ENCODE results near the gene CROCC2. TPM values are rescaled to one million over a fixed set of nuclear protein-coding genes. Genes with fewer than 3 reads are reported as not detected.

The CROCC2 gene
- total RNA-seq, 1 donor from 2014 or later = not detected

DNA sequence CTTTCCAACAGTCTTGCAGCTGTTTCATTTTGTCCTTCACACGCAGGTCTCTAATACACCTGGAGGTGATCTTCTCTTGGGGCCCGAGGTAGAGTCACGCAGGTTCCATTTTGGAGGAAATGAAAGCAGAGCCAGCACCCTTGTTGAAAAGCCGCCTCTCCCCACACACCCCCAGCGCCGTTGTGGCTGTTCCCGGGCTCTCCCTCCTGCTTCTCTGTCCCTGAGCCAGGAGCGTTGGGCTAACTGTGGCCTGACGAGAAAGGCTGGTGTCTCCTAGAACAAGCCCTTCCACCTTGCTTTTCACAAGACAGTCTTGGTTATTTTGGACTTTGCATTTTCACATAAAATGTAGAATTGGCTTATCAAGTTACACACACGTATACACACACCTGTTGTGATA is 108.6 kb downstream of the CROCC2 start:
- H3K4me3 Mint-ChIP-seq = no peak overlapping the region
- no peak overlapping the region for H3K27ac Mint-ChIP-seq (ENCODE audit: unreplicated experiment)
- TF ChIP-seq, protein P1, sequence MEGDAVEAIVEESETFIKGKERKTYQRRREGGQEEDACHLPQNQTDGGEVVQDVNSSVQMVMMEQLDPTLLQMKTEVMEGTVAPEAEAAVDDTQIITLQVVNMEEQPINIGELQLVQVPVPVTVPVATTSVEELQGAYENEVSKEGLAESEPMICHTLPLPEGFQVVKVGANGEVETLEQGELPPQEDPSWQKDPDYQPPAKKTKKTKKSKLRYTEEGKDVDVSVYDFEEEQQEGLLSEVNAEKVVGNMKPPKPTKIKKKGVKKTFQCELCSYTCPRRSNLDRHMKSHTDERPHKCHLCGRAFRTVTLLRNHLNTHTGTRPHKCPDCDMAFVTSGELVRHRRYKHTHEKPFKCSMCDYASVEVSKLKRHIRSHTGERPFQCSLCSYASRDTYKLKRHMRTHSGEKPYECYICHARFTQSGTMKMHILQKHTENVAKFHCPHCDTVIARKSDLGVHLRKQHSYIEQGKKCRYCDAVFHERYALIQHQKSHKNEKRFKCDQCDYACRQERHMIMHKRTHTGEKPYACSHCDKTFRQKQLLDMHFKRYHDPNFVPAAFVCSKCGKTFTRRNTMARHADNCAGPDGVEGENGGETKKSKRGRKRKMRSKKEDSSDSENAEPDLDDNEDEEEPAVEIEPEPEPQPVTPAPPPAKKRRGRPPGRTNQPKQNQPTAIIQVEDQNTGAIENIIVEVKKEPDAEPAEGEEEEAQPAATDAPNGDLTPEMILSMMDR (conservative IDR thresholded peaks at IDR 0.05) = no peak
- H3K27me3 Mint-ChIP-seq (ENCODE audit: low read depth) = no peaks in the 10 kb centered on the region
- H3K9me3 Mint-ChIP-seq = no peaks in the 10 kb centered on the region
- H3K4me1 Mint-ChIP-seq = peaks cover 6% of the 10 kb centered on the region
- H3K36me3 Mint-ChIP-seq (ENCODE audit: low read depth) = no peaks in the 10 kb centered on the region
- no peak for DNase-seq (ENCODE audit: low read depth, low spot score)

DNA sequence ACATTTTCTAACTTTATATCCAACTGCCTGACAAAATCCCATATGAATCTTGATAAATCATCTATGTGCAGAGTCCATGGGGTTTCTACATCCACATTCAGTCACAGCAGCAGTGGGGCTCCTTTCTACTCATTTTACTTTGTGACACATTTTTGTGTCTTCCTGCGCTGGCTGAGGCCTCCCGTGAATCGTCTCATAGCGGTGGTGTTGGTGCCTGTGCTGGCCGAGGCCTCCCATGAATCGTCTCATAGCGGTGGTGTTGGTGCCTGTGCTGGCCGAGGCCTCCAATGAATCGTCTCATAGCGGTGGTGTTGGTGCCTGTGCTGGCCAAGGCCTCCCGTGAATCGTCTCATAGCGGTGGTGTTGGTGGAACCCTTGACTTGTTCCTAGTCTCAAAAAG is 109.3 kb downstream of the CROCC2 start:
- DNase-seq (ENCODE audit: low read depth, low spot score) = no peak
- Mint-ChIP-seq H3K36me3 (ENCODE audit: low read depth) (no peaks in the 10 kb centered on the region), H3K9me3 (no peaks in the 10 kb centered on the region), H3K4me3 (no peak overlapping the region), H3K4me1 (no peaks in the 10 kb centered on the region), H3K27ac (ENCODE audit: unreplicated experiment) (no peak overlapping the region), H3K27me3 (ENCODE audit: low read depth) (no peaks in the 10 kb centered on the region)
- TF ChIP-seq, protein P1 (conservative IDR thresholded peaks at IDR 0.05) = no peak

DNA sequence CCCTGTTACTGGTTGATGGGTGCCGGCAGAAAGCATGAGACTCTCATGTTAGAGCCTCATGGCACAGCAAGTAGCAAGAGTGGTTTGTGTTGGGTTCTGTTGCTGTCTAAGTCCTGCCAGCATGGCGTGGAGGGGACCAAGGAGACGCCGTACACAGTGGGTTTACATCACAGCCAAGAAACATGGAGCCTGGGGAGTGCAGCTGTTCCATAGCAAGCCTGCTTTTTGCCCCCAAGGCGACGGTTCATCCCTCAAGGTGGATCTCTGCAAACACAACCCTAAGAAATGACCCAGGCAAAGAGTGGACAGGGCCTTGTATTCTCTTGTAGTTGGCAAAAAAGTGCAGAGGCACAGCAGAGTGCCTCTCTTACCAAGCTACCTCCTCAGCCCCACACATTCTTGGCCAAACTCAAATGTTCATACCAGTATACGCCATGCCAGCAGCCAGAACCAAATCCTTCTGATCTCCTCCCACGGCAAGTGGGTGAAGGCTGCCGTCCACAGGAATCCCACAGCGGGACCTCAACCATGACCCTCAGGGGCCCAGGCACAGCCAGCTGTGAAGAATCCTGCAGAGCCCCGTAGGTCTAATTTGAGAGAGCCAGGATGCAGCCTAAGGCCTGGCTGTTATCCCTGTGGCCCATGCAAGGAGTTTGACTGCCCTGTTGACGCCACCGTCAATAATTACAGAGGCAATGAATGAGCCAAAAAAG is 111.2 kb downstream of the CROCC2 start:
- Mint-ChIP-seq H3K4me3 (no peak overlapping the region), H3K9me3 (peaks cover 7% of the 10 kb centered on the region), H3K4me1 (no peaks in the 10 kb centered on the region), H3K36me3 (ENCODE audit: low read depth) (no peaks in the 10 kb centered on the region), H3K27me3 (ENCODE audit: low read depth) (peaks cover 1% of the 10 kb centered on the region), H3K27ac (ENCODE audit: unreplicated experiment) (no peak overlapping the region)
- DNase-seq (ENCODE audit: low read depth, low spot score) = no peak
- TF ChIP-seq, protein P1 (conservative IDR thresholded peaks at IDR 0.05) = no peak

DNA sequence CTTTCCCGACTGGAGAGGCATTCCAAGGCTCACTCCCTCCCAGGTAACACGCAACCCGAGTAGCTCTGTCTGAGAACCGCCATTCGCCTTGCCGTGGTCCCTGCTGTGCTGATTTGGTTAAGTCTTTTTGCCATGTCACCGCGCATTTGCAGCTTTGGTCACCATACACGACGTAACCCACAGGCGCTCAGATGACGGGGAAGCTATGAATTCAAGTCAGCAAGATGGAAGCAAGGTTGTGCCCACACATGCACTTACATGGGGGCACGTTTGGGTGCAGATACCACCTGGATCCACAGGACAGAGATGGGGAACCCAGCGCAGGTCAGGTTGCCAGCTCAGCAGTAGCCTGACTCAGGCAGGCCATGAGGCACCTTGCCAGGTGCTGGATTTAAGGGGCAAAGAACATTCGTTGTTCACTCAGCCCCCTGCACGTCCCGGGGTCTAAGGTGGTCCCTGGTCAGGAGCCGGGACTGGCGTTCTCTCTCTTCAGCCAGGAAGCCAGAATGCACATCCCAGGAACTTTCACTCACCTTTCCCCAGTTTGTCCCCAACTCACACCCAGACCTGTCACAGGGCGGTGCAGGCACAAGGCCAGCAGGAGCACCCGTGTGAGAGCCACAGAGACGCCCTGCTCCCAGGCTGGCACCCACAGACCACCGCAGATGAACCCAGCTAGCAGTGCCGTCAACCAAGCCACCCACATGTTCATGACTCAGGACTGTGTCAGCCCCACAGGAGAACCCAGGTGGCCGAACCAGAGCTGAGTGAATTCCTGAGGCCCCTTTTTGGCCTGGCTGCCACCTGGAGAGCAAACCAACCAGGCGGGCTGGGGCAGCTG is 112.1 kb downstream of the CROCC2 start:
- H3K27me3 Mint-ChIP-seq (ENCODE audit: low read depth) = peaks cover 2% of the 10 kb centered on the region
- no peak overlapping the region for H3K4me3 Mint-ChIP-seq
- H3K9me3 Mint-ChIP-seq = peaks cover 7% of the 10 kb centered on the region
- TF ChIP-seq, protein P1 (conservative IDR thresholded peaks at IDR 0.05) = no peak
- no peaks in the 10 kb centered on the region for H3K4me1 Mint-ChIP-seq
- H3K36me3 Mint-ChIP-seq (ENCODE audit: low read depth) = no peaks in the 10 kb centered on the region
- H3K27ac Mint-ChIP-seq (ENCODE audit: unreplicated experiment) = no peak overlapping the region
- no peak for DNase-seq (ENCODE audit: low read depth, low spot score)

DNA sequence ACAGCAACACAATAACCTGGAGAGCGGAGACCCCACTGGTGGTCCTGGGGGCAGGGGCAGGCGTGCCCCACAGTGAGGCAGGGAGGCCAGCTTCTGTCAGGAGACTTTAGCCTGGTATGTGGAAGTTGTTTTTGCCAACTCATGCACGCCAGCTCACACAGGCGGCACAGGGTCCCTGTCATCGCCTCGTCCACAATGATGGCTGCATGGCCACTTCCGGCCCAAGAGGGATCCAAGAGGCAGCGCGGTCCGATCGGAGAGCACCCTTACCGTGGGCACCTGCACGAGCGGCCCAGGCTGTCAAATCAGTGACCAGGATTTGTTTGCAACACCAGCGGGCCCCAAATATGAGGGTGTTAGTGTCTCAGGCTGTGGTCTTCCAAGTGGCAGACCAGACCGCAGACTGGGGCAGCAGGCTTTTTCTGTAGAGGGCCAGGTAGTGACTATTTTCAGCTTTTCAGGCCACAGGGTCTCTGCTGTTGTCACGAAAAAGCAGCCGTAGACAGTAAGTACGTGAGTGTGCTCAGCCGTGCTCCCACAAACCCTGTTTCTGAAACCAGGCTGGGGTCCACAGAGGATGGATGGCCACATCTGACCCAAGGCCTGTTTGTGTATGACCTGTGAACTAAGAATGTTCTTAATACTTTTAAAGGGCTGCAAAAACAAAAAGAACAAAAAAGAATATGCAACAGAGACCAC is 113.5 kb downstream of the CROCC2 start:
- Mint-ChIP-seq H3K4me3 (no peak overlapping the region), H3K4me1 (no peaks in the 10 kb centered on the region), H3K27me3 (ENCODE audit: low read depth) (peaks cover 2% of the 10 kb centered on the region), H3K36me3 (ENCODE audit: low read depth) (no peaks in the 10 kb centered on the region), H3K9me3 (peaks cover 10% of the 10 kb centered on the region), H3K27ac (ENCODE audit: unreplicated experiment) (no peak overlapping the region)
- TF ChIP-seq, protein P1 (conservative IDR thresholded peaks at IDR 0.05) = no peak
- DNase-seq (ENCODE audit: low read depth, low spot score) = no peak

Data from neural crest cell (in vitro differentiated cells).